Activated CD4-positive, alpha-beta T cell treated with anti-CD3 and anti-CD28 coated beads for 36 hours (primary cell): ENCODE measurements around the gene RPL37A. TPM values are rescaled to one million over a fixed set of nuclear protein-coding genes. Genes with fewer than 3 reads are reported as not detected.
A peak's percentile ranks its signal among the peaks of the same experiment; 100 is the strongest.

Source experiments
- ATAC-seq: fragments of 200-7000 bp; cut with Tn5 transposase; one replicate; pipeline ENCODE4 v1.10.0; 2021; ENCODE audit warnings: mild to moderate bottlenecking, moderate library complexity
- CTCF ChIA-PET: fragments of 350-600 bp; sonication (Branson Sonifier 250); formaldehyde crosslinking; loops from one replicate; lab custom pipeline; 2021; ENCODE audit warnings: antibody characterized with exemption; lab: Charles Lee
- POLR2A ChIA-PET: fragments of 350-600 bp; sonication (Branson Sonifier 250); formaldehyde crosslinking; loops from one replicate; lab custom pipeline; 2021; ENCODE audit warnings: antibody characterized with exemption, inconsistent platforms; lab: Charles Lee
- DNase-seq: peaks from one replicate; pipeline ENCODE4 v3.0.0-alpha.2; 2020
- H3K27ac Mint-ChIP-seq: one replicate; pipeline ENCODE4 v1.8.0; 2021; ENCODE audit warnings: mixed read lengths
- H3K27me3 Mint-ChIP-seq: one replicate; pipeline ENCODE4 v1.8.0; 2021; ENCODE audit warnings: mixed read lengths
- H3K36me3 Mint-ChIP-seq: one replicate; pipeline ENCODE4 v1.8.0; 2021; ENCODE audit warnings: low read depth, mixed read lengths
- H3K4me1 Mint-ChIP-seq: one replicate; pipeline ENCODE4 v1.8.0; 2021; ENCODE audit warnings: mixed read lengths
- H3K4me3 Mint-ChIP-seq: one replicate; pipeline ENCODE4 v1.8.0; 2021; ENCODE audit warnings: mild to moderate bottlenecking, moderate library complexity, mixed read lengths
- H3K9me3 Mint-ChIP-seq: one replicate; pipeline ENCODE4 v1.8.0; 2021; ENCODE audit warnings: low read depth, mixed read lengths
- intact Hi-C, 2 experiments: fragments of 100-400 bp; cut with DNase I in 1 of 2; cut with micrococcal nuclease in 1 of 2; formaldehyde crosslinking; loops; one replicate each; pipeline versions ENCODE4 v1.14.2 to v1.15.1; 2022 to 2024; cut with DNase I, micrococcal nuclease
- total RNA-seq, 2 experiments: library from RNA; stranded (reverse); gene quantifications; one replicate each; pipeline ENCODE4 v1.2.3, GENCODE V29; 2021

Gene RPL37A
- total RNA-seq: 1,000 to 10,000 TPM; 3,228 to 4,134 TPM

- Mint-ChIP-seq H3K27me3 (no peaks in the 10 kb centered on the region), H3K27ac (peak within 1 kb of the TSS; percentile 96), H3K9me3 (no peaks in the 10 kb centered on the region), H3K36me3 (peaks cover 56% of the 10 kb centered on the region), H3K4me3 (peak within 1 kb of the TSS; percentile 98), H3K4me1 (peaks cover 44% of the 10 kb centered on the region)
- ATAC-seq: peak; percentile 96
- DNase-seq: peak; percentile 95
- ChIA-PET POLR2A (interaction anchor here (0.5 to 1.5 kb wide), 12 partner anchors 8 to 1449 kb away, joined by 3 to 11 read pairs (median 4); partner anchors contain the start of genes ATIC and SMARCAL1), CTCF (interaction anchor here (0.6 to 1.2 kb wide), 11 partner anchors 13 to 467 kb away, joined by 3 to 6 read pairs (median 4); no protein-coding TSS in a partner anchor)
- intact Hi-C loops: loop anchor here (1.0 to 10.0 kb wide), 7 partner anchors 86 to 417 kb away; partner anchors contain the start of genes SMARCAL1 (in 2 of the 2), PECR (in 1 of the 2), TMEM169 (in 1 of the 2) and XRCC5 (in 1 of the 2)
These were observed at the start of gene RPL37A for GRCh38 chr2:216498379-216499352. RPL37A (plus strand) TSS chr2:216498844; CDS start chr2:216498875, 31 bp downstream.

DNA sequence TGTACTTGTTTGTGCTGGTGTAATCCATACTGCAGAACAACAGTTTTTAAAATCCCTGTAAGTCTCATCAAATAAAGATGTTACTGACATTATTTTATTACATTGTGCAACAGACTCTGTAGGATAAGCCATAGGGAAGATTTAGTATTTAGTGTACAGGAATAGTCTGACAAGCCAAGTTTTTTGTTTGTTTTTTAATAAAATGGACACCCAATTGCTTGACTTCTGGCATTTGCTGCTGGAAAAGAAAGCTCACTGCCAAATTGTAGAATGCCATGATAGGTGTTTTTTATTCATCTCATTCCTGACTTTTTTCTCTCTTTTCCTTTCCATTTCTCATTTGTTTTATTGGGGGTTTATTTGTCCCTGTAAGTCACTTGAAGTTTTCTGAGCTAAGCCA, 48.3 kb upstream of the RPL37A start:
- POLR2A ChIA-PET: no interaction called here
- Mint-ChIP-seq H3K4me3 (no peak overlapping the region), H3K4me1 (no peaks in the 10 kb centered on the region), H3K9me3 (peaks cover 4% of the 10 kb centered on the region), H3K27me3 (no peaks in the 10 kb centered on the region), H3K36me3 (peaks cover 76% of the 10 kb centered on the region), H3K27ac (no peak overlapping the region)
- DNase-seq (no peak), ATAC-seq (no peak)
- intact Hi-C loops: no loop called here
- CTCF ChIA-PET: no interaction called here

DNA sequence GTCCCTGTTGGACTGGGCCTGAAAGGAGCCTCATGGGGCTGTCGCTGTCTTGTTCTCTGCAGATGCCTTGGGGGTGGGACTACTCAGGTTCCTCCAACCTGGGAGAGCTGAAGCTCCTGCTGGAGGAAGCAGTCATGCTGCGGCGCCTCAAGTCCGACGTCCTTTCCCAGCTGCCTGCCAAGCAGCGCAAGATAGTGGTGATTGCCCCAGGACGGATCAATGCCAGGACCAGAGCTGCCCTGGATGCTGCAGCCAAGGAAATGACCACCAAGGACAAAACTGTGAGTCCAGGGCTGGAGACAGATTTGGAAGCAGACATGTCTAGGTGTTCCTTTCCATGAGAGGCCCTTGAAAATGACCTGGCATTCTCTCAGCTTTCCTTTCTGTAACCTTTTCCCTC, 47.9 kb upstream of the RPL37A start:
- no peak for DNase-seq
- CTCF ChIA-PET: no interaction called here
- intact Hi-C loops: no loop called here
- Mint-ChIP-seq H3K27me3 (no peaks in the 10 kb centered on the region), H3K36me3 (peaks cover 77% of the 10 kb centered on the region), H3K27ac (no peak overlapping the region), H3K9me3 (peaks cover 4% of the 10 kb centered on the region), H3K4me1 (no peaks in the 10 kb centered on the region), H3K4me3 (no peak overlapping the region)
- no peak for ATAC-seq
- POLR2A ChIA-PET: no interaction called here

DNA sequence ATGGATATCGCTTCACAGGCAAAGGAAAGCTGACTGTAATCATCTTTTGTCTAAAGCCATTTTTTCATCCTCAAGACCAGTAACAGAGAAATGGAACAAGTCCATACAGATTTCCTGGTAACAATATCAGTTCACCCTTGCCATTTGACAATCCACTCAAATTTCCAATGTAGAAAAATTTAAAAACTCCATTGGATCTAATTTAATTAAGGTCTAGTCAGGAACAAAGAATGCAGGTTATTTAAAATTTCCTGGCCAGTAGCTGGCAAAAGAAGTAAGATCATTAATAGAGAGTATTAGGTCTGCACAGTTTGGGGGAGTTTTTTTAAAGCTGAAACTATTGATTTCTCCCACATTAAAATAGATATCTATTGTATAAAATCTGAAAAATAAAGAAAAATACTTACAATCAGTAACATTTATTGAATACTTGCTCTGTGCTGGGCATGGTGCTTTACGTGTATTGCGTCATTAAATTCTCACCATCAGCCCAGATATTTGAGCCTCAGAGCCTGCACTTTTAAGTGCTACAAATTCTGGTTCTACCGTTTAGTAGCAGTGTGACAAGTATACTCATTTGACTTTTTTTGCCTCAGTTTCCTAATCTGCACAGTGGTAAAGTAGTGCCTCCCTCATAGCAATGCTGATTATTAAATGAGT, 44.6 kb upstream of the RPL37A start:
- ChIA-PET POLR2A (interaction anchor here (0.6 kb wide), 1 partner anchor 12 kb away, joined by 6 read pairs; no protein-coding TSS in a partner anchor), CTCF (interaction anchor here (0.6 kb wide), 2 partner anchors 330 to 407 kb away, joined by 3 read pairs; no protein-coding TSS in a partner anchor)
- no peak for ATAC-seq
- no peak for DNase-seq
- no peaks in the 10 kb centered on the region for H3K4me1 Mint-ChIP-seq
- no peaks in the 10 kb centered on the region for H3K27me3 Mint-ChIP-seq
- intact Hi-C loops: no loop called here
- H3K4me3 Mint-ChIP-seq: no peak overlapping the region
- no peaks in the 10 kb centered on the region for H3K9me3 Mint-ChIP-seq
- H3K27ac Mint-ChIP-seq: no peak overlapping the region
- H3K36me3 Mint-ChIP-seq: peaks cover 54% of the 10 kb centered on the region

- Mint-ChIP-seq H3K4me1 (no peaks in the 10 kb centered on the region), H3K27me3 (no peaks in the 10 kb centered on the region), H3K9me3 (no peaks in the 10 kb centered on the region), H3K4me3 (no peak overlapping the region), H3K27ac (no peak overlapping the region), H3K36me3 (peaks cover 10% of the 10 kb centered on the region)
- ChIA-PET POLR2A (no interaction called here), CTCF (interaction anchor here (0.6 kb wide), 1 partner anchor 55 kb away, joined by 3 read pairs; no protein-coding TSS in a partner anchor)
- DNase-seq (no peak), ATAC-seq (no peak)
- intact Hi-C loops: no loop called here
These were observed 35.5 kb upstream of the RPL37A start for GRCh38 chr2:216463148-216463547.

- Mint-ChIP-seq H3K9me3 (no peaks in the 10 kb centered on the region), H3K27me3 (no peaks in the 10 kb centered on the region), H3K4me1 (no peaks in the 10 kb centered on the region), H3K4me3 (no peak overlapping the region), H3K27ac (no peak overlapping the region), H3K36me3 (peaks cover 10% of the 10 kb centered on the region)
- DNase-seq (no peak), ATAC-seq (no peak)
- ChIA-PET POLR2A (no interaction called here), CTCF (no interaction called here)
- intact Hi-C loops: no loop called here
These were observed 34.4 kb upstream of the RPL37A start for GRCh38 chr2:216464104-216464720.

DNA sequence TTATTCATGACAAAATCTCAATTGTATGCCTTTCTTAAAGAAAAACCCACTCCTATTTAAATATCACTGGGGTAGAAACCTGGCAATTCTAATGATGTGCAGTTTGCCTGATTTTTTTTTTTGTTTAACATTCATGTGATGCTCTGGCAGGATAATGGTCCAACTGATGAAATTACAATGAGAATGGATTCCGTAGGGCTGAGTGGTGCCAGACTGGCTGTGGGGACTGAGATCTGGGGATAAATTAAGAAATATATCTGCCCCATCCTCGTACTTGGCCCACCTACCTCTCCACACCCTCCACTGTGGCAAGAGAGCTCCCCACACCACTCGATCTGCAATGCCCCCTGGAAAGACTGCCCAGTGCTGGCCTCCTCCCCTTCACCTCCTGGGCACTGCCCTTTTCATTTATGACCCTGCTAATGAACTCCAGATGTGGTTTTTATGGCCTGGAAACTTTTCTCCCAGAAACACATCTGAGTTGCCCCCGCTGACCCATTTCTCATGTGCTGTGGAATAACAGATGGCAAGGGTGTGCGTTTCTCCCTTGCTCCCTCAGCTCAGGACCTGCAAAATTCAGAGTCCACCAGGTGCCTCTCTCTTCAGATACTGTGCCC, 33.0 kb upstream of the RPL37A start:
- Mint-ChIP-seq H3K4me1 (no peaks in the 10 kb centered on the region), H3K27me3 (no peaks in the 10 kb centered on the region), H3K27ac (no peak overlapping the region), H3K36me3 (peaks cover 15% of the 10 kb centered on the region), H3K4me3 (no peak overlapping the region), H3K9me3 (no peaks in the 10 kb centered on the region)
- POLR2A ChIA-PET: interaction anchor here (0.6 kb wide), 2 partner anchors 230 to 447 kb away, joined by 3 read pairs; no protein-coding TSS in a partner anchor
- CTCF ChIA-PET: interaction anchor here (1.2 to 1.5 kb wide), 3 partner anchors 9 to 203 kb away, joined by 3 to 5 read pairs (median 3); no protein-coding TSS in a partner anchor
- ATAC-seq (no peak), DNase-seq (no peak)
- intact Hi-C loops: no loop called here

GRCh38 chr2:216467845-216468244, 30.8 kb upstream of the RPL37A start:
- POLR2A ChIA-PET: interaction anchor here (0.7 kb wide), 1 partner anchor 355 kb away, joined by 7 read pairs; no protein-coding TSS in a partner anchor
- no peaks in the 10 kb centered on the region for H3K9me3 Mint-ChIP-seq
- H3K4me1 Mint-ChIP-seq: no peaks in the 10 kb centered on the region
- intact Hi-C loops: no loop called here
- no peak overlapping the region for H3K4me3 Mint-ChIP-seq
- CTCF ChIA-PET: no interaction called here
- ATAC-seq (no peak), DNase-seq (no peak)
- no peak overlapping the region for H3K27ac Mint-ChIP-seq
- peaks cover 15% of the 10 kb centered on the region for H3K36me3 Mint-ChIP-seq
- H3K27me3 Mint-ChIP-seq: no peaks in the 10 kb centered on the region

DNA sequence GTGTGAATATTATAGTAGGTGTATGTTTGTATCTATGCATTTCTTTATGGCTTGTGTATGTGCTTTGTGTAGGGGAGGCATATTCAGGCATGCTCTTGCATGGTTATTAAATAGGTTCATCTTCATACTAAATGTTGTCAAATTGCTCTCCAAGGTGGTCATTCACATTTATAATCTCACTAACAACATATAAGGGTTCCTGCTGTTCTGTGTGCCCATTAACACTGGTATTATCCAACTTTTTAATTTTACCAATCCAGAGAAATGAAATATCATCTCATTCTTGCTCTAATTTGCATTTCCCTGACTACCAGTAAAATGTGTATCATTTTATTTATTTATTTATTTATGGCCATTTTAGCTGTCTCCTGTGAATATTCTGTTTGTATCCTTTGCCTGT, 29.0 kb upstream of the RPL37A start:
- Mint-ChIP-seq H3K4me1 (peaks cover 2% of the 10 kb centered on the region), H3K9me3 (no peaks in the 10 kb centered on the region), H3K4me3 (no peak overlapping the region), H3K36me3 (peaks cover 13% of the 10 kb centered on the region), H3K27me3 (no peaks in the 10 kb centered on the region), H3K27ac (no peak overlapping the region)
- intact Hi-C loops: no loop called here
- ATAC-seq: no peak
- POLR2A ChIA-PET: no interaction called here
- DNase-seq: no peak
- CTCF ChIA-PET: interaction anchor here (0.7 to 0.8 kb wide), 3 partner anchors 48 to 193 kb away, joined by 3 to 4 read pairs (median 3); no protein-coding TSS in a partner anchor

- no peak for DNase-seq
- CTCF ChIA-PET: no interaction called here
- Mint-ChIP-seq H3K9me3 (no peaks in the 10 kb centered on the region), H3K27me3 (no peaks in the 10 kb centered on the region), H3K27ac (no peak overlapping the region), H3K36me3 (peaks cover 26% of the 10 kb centered on the region), H3K4me1 (peaks cover 19% of the 10 kb centered on the region), H3K4me3 (no peak overlapping the region)
- ATAC-seq: no peak
- intact Hi-C loops: loop anchor here in 1 of 2 experiments (2.0 kb wide), 1 partner anchor 748 kb away; no protein-coding TSS in a partner anchor
- POLR2A ChIA-PET: no interaction called here
These were observed 25.5 kb upstream of the RPL37A start for GRCh38 chr2:216473187-216473586.
